A549 (cell line): ENCODE measurements around the gene EPB41L1. TPM values are rescaled to one million over a fixed set of nuclear protein-coding genes. Genes with fewer than 3 reads are reported as not detected.
A peak's percentile ranks its signal among the peaks of the same experiment; 100 is the strongest.

Experiments
- ATAC-seq, 2 experiments: fragments of 200-7000 bp in 1 of 2; fragments of >200 bp in 1 of 2; cut with Nextera tagmentation in 1 of 2; cut with Tn5 transposase in 1 of 2; 3 replicates each; pipeline versions ENCODE4 v1.8.0 to v1.9.1; 2018 to 2020; ENCODE audit warnings: mild to moderate bottlenecking in 1 of 2, moderate library complexity in 1 of 2
- CTCF ChIA-PET: fragments of 300-600 bp; sonication (Branson Sonifier 250); formaldehyde crosslinking; extraction: SDS; loops from one replicate; lab custom pipeline; 2021; ENCODE audit warnings: antibody characterized with exemption, inconsistent platforms; lab: Yijun Ruan, JAX
- POLR2A ChIA-PET: fragments of 350-600 bp; formaldehyde crosslinking; extraction: SDS; loops from one replicate; lab custom pipeline; 2021; ENCODE audit warnings: antibody characterized with exemption, inconsistent platforms; lab: Yijun Ruan, JAX
- DNase-seq, 2 experiments: peaks; one replicate each; pipeline versions ENCODE4 v3.0.0 to v3.0.0-alpha.2; 2011 to 2016; ENCODE audit warnings: low read depth in 1 of 2, low spot score in 1 of 2
- FAIRE-seq: peaks from 2 replicates; lab custom pipeline; 2011; peaks lifted over from hg19 to GRCh38; lab: Jason Lieb, UNC
- H3K27ac ChIP-seq, 2 experiments: fragments of >200 bp; sonication (Bioruptor Twin); formaldehyde crosslinking; 3 replicates each; pipeline ENCODE4 v1.5.1; 2016 to 2017
- H3K4me1 ChIP-seq: fragments of >200 bp; sonication (Bioruptor Twin); formaldehyde crosslinking; 3 replicates; pipeline ENCODE4 v1.6.1; 2016
- H3K4me2 ChIP-seq: fragments of >200 bp; sonication (Bioruptor Twin); formaldehyde crosslinking; 3 replicates; pipeline ENCODE4 v1.6.1; 2016
- H3K4me3 ChIP-seq: fragments of >200 bp; sonication (Bioruptor Twin); formaldehyde crosslinking; 3 replicates; pipeline ENCODE4 v1.5.1; 2016
- H3K9me3 ChIP-seq: fragments of >200 bp; sonication (Bioruptor Twin); formaldehyde crosslinking; 3 replicates; pipeline ENCODE4 v1.6.1; 2016
- CBX2 ChIP-seq: fragments of 200-600 bp; sonication (generic); IDR thresholded peaks from 2 replicates; pipeline ENCODE4 v1.6.1; 2016; ENCODE audit warnings: low read depth, mild to moderate bottlenecking, borderline replicate concordance
- CHD4 ChIP-seq: fragments of 200-600 bp; sonication (generic); IDR thresholded peaks from 2 replicates; pipeline ENCODE4 v1.6.1; 2016; ENCODE audit warnings: antibody characterized with exemption, mild to moderate bottlenecking, borderline replicate concordance
- EP300 ChIP-seq, 2 experiments: fragments of >200 bp; sonication (Bioruptor Twin); formaldehyde crosslinking; IDR thresholded peaks; 2 replicates in 1 of 2; 3 replicates in 1 of 2; pipeline ENCODE4 v1.6.1; 2016 to 2017
- GATA3 ChIP-seq: IDR thresholded peaks from 2 replicates; pipeline ENCODE4 v1.6.1; 2012; ENCODE audit warnings: borderline replicate concordance
- HDAC2 ChIP-seq: fragments of 200-600 bp; sonication (generic); IDR thresholded peaks from 2 replicates; pipeline ENCODE4 v1.6.1; 2016
- HOXA7 ChIP-seq: fragments of 250-450 bp; sonication (Bioruptor Pico); IDR thresholded peaks from 2 replicates; pipeline ENCODE4 v1.5.0; 2020; ENCODE audit warnings: mild to moderate bottlenecking, moderate library complexity
- JUNB ChIP-seq: fragments of >200 bp; sonication (Bioruptor Twin); formaldehyde crosslinking; IDR thresholded peaks from 2 replicates; pipeline ENCODE4 v1.6.1; 2016
- MAZ ChIP-seq: fragments of 150-350 bp; IDR thresholded peaks from 2 replicates; pipeline ENCODE4 v1.6.1; 2014; ENCODE audit warnings: antibody characterized with exemption, low read depth, low read length, borderline replicate concordance
- MYC ChIP-seq: IDR thresholded peaks from 2 replicates; pipeline ENCODE4 v1.6.1; 2012; ENCODE audit warnings: mild to moderate bottlenecking, inconsistent platforms, low read length, improper control_type of control experiment, borderline replicate concordance
- POLR2A ChIP-seq: IDR thresholded peaks from 2 replicates; pipeline ENCODE4 v1.6.1; 2012; ENCODE audit warnings: mild to moderate bottlenecking, low read length
- RCOR1 ChIP-seq: fragments of 150-350 bp; IDR thresholded peaks from 2 replicates; pipeline ENCODE4 v1.6.1; 2014; ENCODE audit warnings: antibody characterized with exemption, low read length, low read depth
- RFX5 ChIP-seq: fragments of 450-650 bp; IDR thresholded peaks from 2 replicates; pipeline ENCODE4 v1.7.1; 2014; ENCODE audit warnings: antibody characterized with exemption, mild to moderate bottlenecking, moderate library complexity
- SMC3 ChIP-seq: fragments of >200 bp; sonication (Bioruptor Twin); formaldehyde crosslinking; IDR thresholded peaks from 3 replicates; pipeline ENCODE4 v1.6.1; 2018; ENCODE audit warnings: inconsistent platforms
- SREBF2 ChIP-seq: fragments of 450-650 bp; IDR thresholded peaks from 2 replicates; pipeline ENCODE4 v1.6.1; 2014; ENCODE audit warnings: mild to moderate bottlenecking, moderate library complexity
- ZNF302 ChIP-seq: fragments of 250-450 bp; sonication (Bioruptor Pico); IDR thresholded peaks from 2 replicates; pipeline ENCODE4 v1.9.0; 2021; ENCODE audit warnings: inconsistent platforms, mild to moderate bottlenecking, moderate library complexity
- WGBS: methylation state at CpG from one replicate; pipeline ENCODE4 v1.1.6; 2017; ENCODE audit errors: missing lambda C conversion rate; 5-methylcytosine and 5-hydroxymethylcytosine counted together
- polyA plus RNA-seq, 4 experiments: library from polyadenylated mRNA; depleted of rRNA in 3 of 4; stranded (reverse); fragments of >200 nt; fragmentation: RNase III in 1 of 4; extraction: RNeasy Plus Mini Kit Qiagen cat#74134 plus additional on column Dnase treatment in 1 of 4; gene quantifications; 2 replicates in 3 of 4; 3 replicates in 1 of 4; pipeline ENCODE4 v1.2.3, GENCODE V29; 2011 to 2017
- TF ChIP-seq, protein P1 (sequence below): fragments of 450-650 bp; IDR thresholded peaks from 2 replicates; pipeline ENCODE4 v1.6.1; 2014; ENCODE audit warnings: antibody characterized with exemption

Gene EPB41L1
- polyA plus RNA-seq, 2 of the 4 experiments (the other 2 are of a cell fraction): 45.9 to 94.4 TPM

DNA sequence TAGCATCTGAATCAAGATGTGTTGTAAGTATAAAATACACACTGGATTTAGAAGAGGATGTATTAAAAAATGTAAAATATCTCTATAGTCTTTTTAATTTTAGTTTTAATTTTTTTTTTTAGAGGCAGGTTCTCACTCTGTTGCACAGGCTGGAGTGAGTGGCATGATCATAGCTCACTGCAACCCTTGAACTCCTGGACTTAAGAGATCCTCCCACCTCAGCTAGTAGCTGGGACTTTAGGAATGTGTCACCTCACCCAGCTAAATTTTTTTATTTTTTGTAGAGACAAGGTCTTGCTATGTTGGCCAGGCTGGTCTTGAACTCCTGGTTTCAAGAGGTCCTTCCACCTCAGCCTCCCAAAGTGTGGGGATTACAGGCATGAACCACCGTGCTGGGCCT is 46.7 kb upstream of the EPB41L1 start:
- no peak for FAIRE-seq
- DNase-seq: no peak
- no peak overlapping the region for H3K4me2 ChIP-seq
- CTCF ChIA-PET: interaction anchor here (0.6 to 1.7 kb wide), 7 partner anchors 13 to 596 kb away, joined by 3 to 9 read pairs (median 4); no protein-coding TSS in a partner anchor
- H3K27ac ChIP-seq: 0 out of 6 replicates have a peak overlapping the region, but pooled peaks of 1 of the 2 experiments have one; percentile 25
- peaks cover 42% of the 10 kb centered on the region for H3K4me1 ChIP-seq
- ATAC-seq: no peak
- no peak overlapping the region for H3K4me3 ChIP-seq
- POLR2A ChIA-PET: interaction anchor here (0.9 kb wide), 1 partner anchor 43 kb away, joined by 4 read pairs; no protein-coding TSS in a partner anchor
- 79% methylated on average over 1 of the region's 1 CpG for WGBS
- no peaks in the 10 kb centered on the region for H3K9me3 ChIP-seq
- TF ChIP-seq RFX5 (no peak), JUNB (no peak), RCOR1 (no peak), CBX2 (no peak), ZNF302 (no peak)

DNA sequence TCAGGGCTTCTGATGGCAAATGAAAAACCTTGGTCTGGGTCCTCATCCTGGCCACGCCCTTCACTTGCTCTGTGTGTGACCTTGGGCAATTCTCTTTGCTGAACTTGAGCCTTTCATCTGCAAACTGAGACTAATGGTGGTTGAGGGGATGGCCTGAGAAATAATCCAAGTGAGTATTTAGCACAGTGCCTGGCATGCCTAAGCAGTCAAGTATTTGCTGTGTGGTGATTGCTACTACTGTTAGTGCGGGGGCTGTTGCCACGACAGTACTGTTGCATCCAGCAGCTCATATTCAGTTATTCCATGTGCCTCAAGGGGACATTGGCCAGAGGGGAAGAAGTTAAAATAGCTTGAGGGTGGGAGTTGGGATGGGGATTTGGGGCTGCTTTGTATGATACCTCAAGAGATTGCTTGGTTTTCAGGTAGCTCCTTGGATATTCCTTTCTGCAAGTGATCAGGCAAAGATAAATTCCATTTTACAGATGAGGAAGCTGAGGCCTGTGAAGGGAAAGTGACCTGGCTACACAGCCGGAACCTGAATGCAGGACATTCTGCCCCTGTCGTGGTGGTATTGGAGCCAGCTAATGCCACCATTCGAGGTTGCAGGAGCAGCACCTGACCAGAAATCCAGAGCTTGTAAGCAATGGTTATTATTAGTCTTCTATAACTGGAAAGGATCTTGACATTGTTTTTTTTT is 45.1 kb upstream of the EPB41L1 start:
- DNase-seq (no peak), ATAC-seq (0 out of 6 replicates have a peak, but pooled peaks of 1 of the 2 experiments have one; percentile 19), FAIRE-seq (no peak)
- Histone ChIP-seq H3K4me1 (peaks cover 27% of the 10 kb centered on the region), H3K27ac (no peak overlapping the region), H3K4me3 (no peak overlapping the region), H3K9me3 (no peaks in the 10 kb centered on the region), H3K4me2 (no peak overlapping the region)
- ChIA-PET CTCF (interaction anchor here (0.6 to 2.0 kb wide), 6 partner anchors 29 to 149 kb away, joined by 3 to 9 read pairs (median 4); no protein-coding TSS in a partner anchor), POLR2A (no interaction called here)
- whole genome bisulfite sequencing: 90% methylated on average over 6 of the region's 6 CpGs
- TF ChIP-seq JUNB (no peak), SREBF2 (no peak)

DNA sequence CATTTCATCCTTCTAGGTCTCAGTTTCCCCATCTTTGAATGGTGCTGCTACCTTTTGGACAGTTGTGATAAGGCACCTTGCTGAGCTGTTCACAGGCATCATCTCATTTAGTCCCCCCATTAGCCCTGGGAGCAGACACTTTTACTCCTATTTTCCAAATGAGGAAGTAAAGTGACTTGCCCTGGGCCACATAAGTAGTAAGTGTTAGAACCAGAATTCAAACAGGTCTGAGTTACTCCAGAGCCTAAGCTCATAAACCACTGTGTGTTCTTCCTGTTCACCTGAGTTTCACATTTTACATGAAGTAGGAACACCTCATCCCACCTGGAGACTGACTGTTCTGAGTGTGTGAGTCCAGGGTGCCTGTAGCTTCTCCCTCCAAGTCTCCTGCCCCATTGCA is 43.5 kb upstream of the EPB41L1 start:
- ChIA-PET CTCF (interaction anchor here (0.7 to 5.0 kb wide), 6 partner anchors 17 to 119 kb away, joined by 3 to 28 read pairs (median 4); no protein-coding TSS in a partner anchor), POLR2A (interaction anchor here (0.6 kb wide), 1 partner anchor 112 kb away, joined by 9 read pairs; no protein-coding TSS in a partner anchor)
- Histone ChIP-seq H3K27ac (no peak overlapping the region), H3K9me3 (no peaks in the 10 kb centered on the region), H3K4me3 (no peak overlapping the region), H3K4me2 (no peak overlapping the region), H3K4me1 (peaks cover 12% of the 10 kb centered on the region)
- FAIRE-seq (no peak), DNase-seq (no peak), ATAC-seq (no peak)
- TF ChIP-seq POLR2A: no peak
- TF ChIP-seq, protein P1, sequence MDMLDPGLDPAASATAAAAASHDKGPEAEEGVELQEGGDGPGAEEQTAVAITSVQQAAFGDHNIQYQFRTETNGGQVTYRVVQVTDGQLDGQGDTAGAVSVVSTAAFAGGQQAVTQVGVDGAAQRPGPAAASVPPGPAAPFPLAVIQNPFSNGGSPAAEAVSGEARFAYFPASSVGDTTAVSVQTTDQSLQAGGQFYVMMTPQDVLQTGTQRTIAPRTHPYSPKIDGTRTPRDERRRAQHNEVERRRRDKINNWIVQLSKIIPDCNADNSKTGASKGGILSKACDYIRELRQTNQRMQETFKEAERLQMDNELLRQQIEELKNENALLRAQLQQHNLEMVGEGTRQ: no peak
- TF ChIP-seq SMC3: no peak
- no peak for TF ChIP-seq MAZ
- no peak for TF ChIP-seq HOXA7 (CRISPR knock-in tag)
- TF ChIP-seq GATA3: no peak
- no peak for TF ChIP-seq EP300 (IDR thresholded peaks at IDR 0.05)
- no peak for TF ChIP-seq CHD4

DNA sequence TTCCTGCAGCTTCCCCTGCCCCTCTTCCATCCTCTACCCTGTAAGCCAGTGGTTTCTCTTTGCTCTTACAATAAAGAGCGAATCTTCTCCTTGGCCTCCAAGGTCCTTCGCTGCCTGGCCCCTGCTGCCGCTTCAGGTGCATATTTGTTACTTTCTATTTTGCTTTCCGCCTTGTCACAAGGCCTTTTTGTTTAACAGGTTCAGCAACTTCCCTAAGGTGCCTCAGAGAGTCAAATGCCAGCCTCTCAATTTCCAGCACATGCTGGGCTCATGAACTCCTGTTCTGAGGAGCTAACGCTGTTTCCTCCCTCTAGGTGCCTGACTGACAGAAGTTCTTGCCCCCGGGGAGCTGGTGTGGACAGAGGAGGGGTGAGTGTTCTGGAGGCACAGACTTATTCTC is 42.4 kb upstream of the EPB41L1 start:
- H3K4me2 ChIP-seq: no peak overlapping the region
- H3K9me3 ChIP-seq: no peaks in the 10 kb centered on the region
- H3K4me3 ChIP-seq: no peak overlapping the region
- ChIA-PET POLR2A (no interaction called here), CTCF (interaction anchor here (1.7 to 5.0 kb wide), 4 partner anchors 27 to 120 kb away, joined by 3 to 28 read pairs (median 6); no protein-coding TSS in a partner anchor)
- no peak overlapping the region for H3K27ac ChIP-seq
- 93% methylated on average over 6 of the region's 6 CpGs for WGBS
- no peak for DNase-seq
- ATAC-seq: no peak
- FAIRE-seq: no peak
- peaks cover 6% of the 10 kb centered on the region; the same call in 1 of the 3 replicates for H3K4me1 ChIP-seq
- TF ChIP-seq MYC: no peak
- no peak for TF ChIP-seq HDAC2
